Spleen (tissue), 11 donors: ENCODE results near the gene DYRK1A. TPM values are rescaled to one million over a fixed set of nuclear protein-coding genes. Genes with fewer than 3 reads are reported as not detected.

Source experiments
- DNase-seq: peaks from one replicate; pipeline ENCODE4 v3.0.0-alpha.2; 2020
- H3K27ac ChIP-seq, 8 donors: fragments of 200-600 bp; sonication (generic) in 7 of 8; 1 replicate in 4 of 8; 2 replicates in 4 of 8; pipeline versions ENCODE4 v1.5.0 to v1.8.0; 2016 to 2021; ENCODE audit warnings: inconsistent platforms in 4 of 8, mild to moderate bottlenecking in 4 of 8, moderate library complexity in 1 of 8
- H3K27me3 ChIP-seq, 7 donors: fragments of 200-600 bp; sonication (generic) in 6 of 7; replicated peaks in 1 of 7; 1 replicate in 4 of 7; 2 replicates in 3 of 7; pipeline versions ENCODE4 v1.5.0 to v1.8.0; 2016 to 2021; ENCODE audit warnings: inconsistent platforms in 3 of 7, mild to moderate bottlenecking in 1 of 7
- H3K36me3 ChIP-seq, 6 donors: fragments of 200-600 bp; sonication (generic) in 5 of 6; 1 replicate in 4 of 6; 2 replicates in 2 of 6; pipeline versions ENCODE4 v1.5.0 to v1.8.0; 2016 to 2021; ENCODE audit warnings: inconsistent platforms in 2 of 6
- H3K4me1 ChIP-seq, 6 donors: fragments of 200-600 bp; sonication (generic) in 5 of 6; 1 replicate in 3 of 6; 2 replicates in 3 of 6; pipeline versions ENCODE4 v1.5.0 to v1.8.0; 2016 to 2021; ENCODE audit warnings: inconsistent platforms in 3 of 6
- H3K4me3 ChIP-seq, 8 donors: fragments of 200-600 bp; sonication (generic) in 7 of 8; 1 replicate in 4 of 8; 2 replicates in 4 of 8; pipeline versions ENCODE4 v1.5.0 to v1.8.0; 2016 to 2021; ENCODE audit warnings: inconsistent platforms in 4 of 8, mild to moderate bottlenecking in 4 of 8, moderate library complexity in 2 of 8
- H3K9me3 ChIP-seq, 8 donors: fragments of 200-600 bp; sonication (generic) in 7 of 8; 1 replicate in 4 of 8; 2 replicates in 4 of 8; pipeline versions ENCODE4 v1.5.0 to v1.8.0; 2016 to 2021; ENCODE audit warnings: inconsistent platforms in 4 of 8
- POLR2A ChIP-seq, 3 donors: fragments of 450-650 bp; IDR thresholded peaks; one replicate each; pipeline ENCODE4 v1.5.1; 2017; ENCODE audit warnings: antibody characterized with exemption in 3 of 3, mild to moderate bottlenecking in 1 of 3
- POLR2AphosphoS5 ChIP-seq, 3 donors: sonication (generic); formaldehyde crosslinking; IDR thresholded peaks; one replicate each; pipeline ENCODE4 v1.5.1; 2017; ENCODE audit warnings: antibody characterized with exemption in 3 of 3
- WGBS, 5 donors: extraction: QIAGEN DNeasy Blood & Tissue Kit in 3 of 5; methylation state at CpG; one replicate each; pipeline versions ENCODE4 v1.1.5 to v1.1.7; 2013 to 2018; 5-methylcytosine and 5-hydroxymethylcytosine counted together
- intact Hi-C: fragments of 100-400 bp; cut with DNase I; formaldehyde crosslinking; loops from one replicate; pipeline ENCODE4 v1.15.0; 2023; ENCODE audit warnings: low total_unique reads
- polyA plus RNA-seq, 3 donors: library from polyadenylated mRNA; stranded (reverse); fragments of 200-250 nt; gene quantifications; one replicate each; pipeline ENCODE4 v1.2.1, GENCODE V29; 2013
- total RNA-seq, 7 donors: library from RNA; depleted of rRNA in 3 of 7; stranded (reverse); fragments of >200 nt in 3 of 7; fragmentation: NEBNext Ultra II Directional in 4 of 7; extraction: Animal tissue kit (Norgen Biotek cat#: 25700) in 4 of 7; gene quantifications; one replicate each; pipeline versions ENCODE4 v1.1.0 to v1.2.1, GENCODE V29; 2016 to 2021
- TF ChIP-seq, protein P1 (sequence below), 11 experiments: fragments of 200-600 bp in 7 of 11; fragments of 450-650 bp in 4 of 11; sonication (generic) in 4 of 11; IDR thresholded peaks in 8 of 11; conservative IDR thresholded peaks in 3 of 11; 1 replicate in 7 of 11; 2 replicates in 4 of 11; pipeline versions ENCODE4 v1.4.0 to v1.8.0; 2016 to 2021; ENCODE audit warnings: antibody characterized with exemption in 11 of 11, inconsistent platforms in 4 of 11, mild to moderate bottlenecking in 1 of 11
- donor health status: healthy with polysubstance abuse.
- donor health status: DM: no; HTN: no; CAD: no; lungs with moderate emphysema.
- donor health status: DM: no; HTN: no; CAD: no.
- donor health status: Bipolar disorder and iron deficiency.
- donor health status: healthy.
- donor health status: DM: no; HTN: no; CAD: no.
- donor health status: DM: yes; HTN: yes; CAD: no.

DYRK1A gene
- total and polyA plus RNA-seq, 10 donors = 21.9 to 115 (median 95.1) TPM

DNA sequence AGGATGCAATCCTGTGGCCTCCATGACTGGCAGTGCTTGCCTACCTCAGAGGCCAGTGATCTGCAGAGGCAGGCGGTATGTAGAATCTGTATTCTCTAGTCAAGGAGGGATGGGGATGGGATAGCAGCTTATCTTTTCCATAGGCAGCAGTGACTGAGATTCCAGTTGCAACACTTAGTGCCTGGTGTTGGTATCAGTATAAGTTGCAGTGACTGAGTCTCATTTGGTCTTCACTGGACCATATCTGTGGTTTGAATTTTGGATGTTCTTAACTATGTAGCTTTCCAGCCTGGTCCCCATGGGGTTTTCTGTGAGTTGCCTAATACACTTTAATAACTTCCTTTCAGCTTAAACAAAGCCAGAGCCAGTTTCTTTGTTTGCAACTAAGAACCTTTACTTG, 16.5 kb downstream of the DYRK1A start:
- Histone ChIP-seq H3K36me3 (no peaks in the 10 kb centered on the region), H3K27ac (no peak overlapping the region), H3K4me1 (peaks cover 50 to 100% (median 96%) of the 10 kb centered on the region in 6 donors), H3K9me3 (peaks cover 0 to 7% (median 0%) of the 10 kb centered on the region in 8 donors), H3K27me3 (no peaks in the 10 kb centered on the region), H3K4me3 (no peak overlapping the region)
- WGBS, 5 donors = 88 to 100% (median 95%) methylated on average over 1 of the region's 1 CpG
- intact Hi-C loops = no loop called here
- no peak for DNase-seq
- TF ChIP-seq POLR2A (IDR thresholded peaks at IDR 0.05) (no peak), POLR2AphosphoS5 (IDR thresholded peaks at IDR 0.05) (no peak)
- TF ChIP-seq, protein P1, sequence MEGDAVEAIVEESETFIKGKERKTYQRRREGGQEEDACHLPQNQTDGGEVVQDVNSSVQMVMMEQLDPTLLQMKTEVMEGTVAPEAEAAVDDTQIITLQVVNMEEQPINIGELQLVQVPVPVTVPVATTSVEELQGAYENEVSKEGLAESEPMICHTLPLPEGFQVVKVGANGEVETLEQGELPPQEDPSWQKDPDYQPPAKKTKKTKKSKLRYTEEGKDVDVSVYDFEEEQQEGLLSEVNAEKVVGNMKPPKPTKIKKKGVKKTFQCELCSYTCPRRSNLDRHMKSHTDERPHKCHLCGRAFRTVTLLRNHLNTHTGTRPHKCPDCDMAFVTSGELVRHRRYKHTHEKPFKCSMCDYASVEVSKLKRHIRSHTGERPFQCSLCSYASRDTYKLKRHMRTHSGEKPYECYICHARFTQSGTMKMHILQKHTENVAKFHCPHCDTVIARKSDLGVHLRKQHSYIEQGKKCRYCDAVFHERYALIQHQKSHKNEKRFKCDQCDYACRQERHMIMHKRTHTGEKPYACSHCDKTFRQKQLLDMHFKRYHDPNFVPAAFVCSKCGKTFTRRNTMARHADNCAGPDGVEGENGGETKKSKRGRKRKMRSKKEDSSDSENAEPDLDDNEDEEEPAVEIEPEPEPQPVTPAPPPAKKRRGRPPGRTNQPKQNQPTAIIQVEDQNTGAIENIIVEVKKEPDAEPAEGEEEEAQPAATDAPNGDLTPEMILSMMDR (IDR thresholded peaks at IDR 0.05 in 8 of 11, conservative IDR thresholded peaks at IDR 0.05 in 3 of 11) = no peak

DNA sequence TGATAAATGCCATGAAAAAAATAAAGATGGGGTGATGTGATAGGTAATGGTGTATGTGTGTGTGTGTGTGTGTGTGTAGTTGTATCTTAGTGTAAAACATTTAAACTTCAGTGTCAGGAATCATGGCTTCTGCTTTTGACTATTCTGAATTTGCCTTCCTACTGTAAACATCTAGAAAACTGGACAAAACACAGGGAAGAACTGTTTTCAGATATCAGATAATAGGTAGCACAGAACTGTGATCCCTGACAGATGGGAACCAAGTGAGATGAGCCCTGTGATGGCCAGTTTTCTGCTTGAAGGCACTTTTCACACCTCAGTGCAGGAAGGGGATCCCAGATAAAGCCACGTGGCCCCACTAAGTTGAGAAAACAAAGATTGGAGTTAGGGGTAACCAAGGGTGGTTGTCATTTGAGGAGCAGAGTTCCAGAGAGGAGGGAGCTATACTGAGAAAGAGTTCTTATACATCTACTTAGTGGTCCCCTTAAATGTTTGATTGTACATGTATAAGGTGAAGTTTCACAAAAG, 17.3 kb downstream of the DYRK1A start:
- peaks cover 0 to 7% (median 0%) of the 10 kb centered on the region in 8 donors for H3K9me3 ChIP-seq
- H3K36me3 ChIP-seq = no peaks in the 10 kb centered on the region
- H3K27ac ChIP-seq = no peak overlapping the region
- no peaks in the 10 kb centered on the region for H3K27me3 ChIP-seq
- WGBS, 5 donors = 46 to 82% (median 54%) methylated on average over 1 of the region's 1 CpG
- H3K4me3 ChIP-seq = no peak overlapping the region
- no peak for TF ChIP-seq POLR2AphosphoS5 (IDR thresholded peaks at IDR 0.05)
- no peak for TF ChIP-seq POLR2A (IDR thresholded peaks at IDR 0.05)
- TF ChIP-seq, protein P1 (IDR thresholded peaks at IDR 0.05 in 8 of 11, conservative IDR thresholded peaks at IDR 0.05 in 3 of 11) = no peak
- DNase-seq = no peak
- intact Hi-C loops = no loop called here
- H3K4me1 ChIP-seq = peaks cover 46 to 100% (median 96%) of the 10 kb centered on the region in 6 donors

DNA sequence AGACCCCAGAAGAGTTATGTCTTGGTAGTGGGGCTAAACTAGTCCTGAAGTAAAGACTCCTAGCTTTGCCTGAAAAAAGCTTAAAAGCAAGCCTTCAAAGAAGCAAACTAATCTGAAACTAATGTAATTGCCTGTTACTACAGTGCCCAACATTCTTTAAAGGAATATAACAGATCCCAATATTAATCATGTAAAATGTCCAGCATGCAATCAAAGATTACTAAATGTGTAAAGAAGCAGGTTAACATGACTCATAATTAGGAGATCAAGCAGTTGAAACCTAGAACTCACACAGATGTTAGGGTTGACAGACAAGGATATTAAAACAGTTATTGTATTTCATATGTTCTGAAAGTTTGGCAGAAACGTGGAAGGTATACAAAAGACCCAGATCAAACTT, 17.8 kb downstream of the DYRK1A start:
- Histone ChIP-seq H3K9me3 (peaks cover 0 to 7% (median 0%) of the 10 kb centered on the region in 8 donors), H3K27ac (no peak overlapping the region), H3K36me3 (no peaks in the 10 kb centered on the region), H3K4me1 (peaks cover 48 to 100% (median 96%) of the 10 kb centered on the region in 6 donors), H3K27me3 (no peaks in the 10 kb centered on the region), H3K4me3 (no peak overlapping the region)
- DNase-seq = no peak
- WGBS, 5 donors = 66 to 87% (median 72%) methylated on average over 1 of the region's 1 CpG
- intact Hi-C loops = no loop called here
- TF ChIP-seq POLR2AphosphoS5 (IDR thresholded peaks at IDR 0.05) (no peak), POLR2A (IDR thresholded peaks at IDR 0.05) (no peak)
- TF ChIP-seq, protein P1 (IDR thresholded peaks at IDR 0.05 in 8 of 11, conservative IDR thresholded peaks at IDR 0.05 in 3 of 11) = no peak

DNA sequence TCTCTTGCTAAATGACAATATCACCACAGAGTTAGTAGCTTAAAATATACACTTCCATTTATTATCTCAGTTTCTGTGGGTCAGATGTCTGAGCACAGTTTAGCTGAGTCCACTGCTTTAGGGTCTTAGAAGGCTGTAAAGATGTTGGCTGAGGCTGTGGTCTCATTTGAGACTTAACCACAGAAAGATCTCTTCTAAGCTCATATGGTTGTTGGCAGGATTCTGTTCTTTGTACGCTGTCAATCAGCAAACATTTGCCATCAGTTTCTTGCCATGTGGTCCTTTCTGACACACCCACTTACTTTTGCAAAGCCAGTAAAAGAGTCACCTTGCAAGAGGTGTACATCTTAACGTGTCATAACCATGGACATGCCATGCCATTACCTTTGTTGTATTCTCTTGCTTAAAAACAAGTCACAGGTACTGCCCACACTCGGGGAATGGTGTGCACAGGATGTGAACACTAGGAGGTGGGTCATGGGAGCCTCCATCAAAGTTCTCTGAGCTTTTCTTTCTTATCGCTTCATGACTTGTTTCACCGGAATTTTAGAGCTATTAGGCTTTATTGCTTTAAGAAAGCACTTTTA, 18.7 kb downstream of the DYRK1A start:
- no peak for DNase-seq
- intact Hi-C loops = no loop called here
- Histone ChIP-seq H3K36me3 (no peaks in the 10 kb centered on the region), H3K27ac (no peak overlapping the region), H3K27me3 (no peaks in the 10 kb centered on the region), H3K4me1 (peaks cover 44 to 100% (median 95%) of the 10 kb centered on the region in 6 donors), H3K4me3 (peak overlapping the region in 1 of 8 donors; percentile 6), H3K9me3 (peaks cover 0 to 7% (median 0%) of the 10 kb centered on the region in 8 donors)
- 80 to 89% (median 84%) methylated on average over 5 of the region's 5 CpGs for WGBS, 5 donors
- TF ChIP-seq, protein P1 (IDR thresholded peaks at IDR 0.05 in 8 of 11, conservative IDR thresholded peaks at IDR 0.05 in 3 of 11) = no peak
- TF ChIP-seq POLR2AphosphoS5 (IDR thresholded peaks at IDR 0.05) = no peak
- no peak for TF ChIP-seq POLR2A (IDR thresholded peaks at IDR 0.05)
